GM12878 (cell line): Measurements from ENCODE around the gene GLB1L3. TPM values are rescaled to one million over a fixed set of nuclear protein-coding genes. Genes with fewer than 3 reads are reported as not detected.

Experiments used
- ATAC-seq: fragments of 200-7000 bp; cut with Tn5 transposase; 3 replicates; pipeline ENCODE4 v1.9.1; 2020; ENCODE audit warnings: mild to moderate bottlenecking, moderate library complexity
- BruUV-seq: library from RNA; stranded (reverse); fragments of 400-500 nt; replicated peaks from 2 replicates; lab custom pipeline; 2021; lab: Mats Ljungman, UMichigan
- CTCF ChIA-PET: fragments of 300-600 bp; sonication (Branson Sonifier 250); formaldehyde crosslinking; extraction: SDS; loops from one replicate; lab custom pipeline; 2021; ENCODE audit warnings: inconsistent platforms; lab: Yijun Ruan, JAX
- POLR2A ChIA-PET: fragments of 350-600 bp; formaldehyde crosslinking; extraction: SDS; loops from one replicate; lab custom pipeline; 2021; ENCODE audit warnings: inconsistent platforms; lab: Charles Lee
- RAD21 ChIA-PET: fragments of 300-600 bp; sonication (Branson Sonifier 250); formaldehyde crosslinking; loops from one replicate; lab custom pipeline; 2023; ENCODE audit warnings: antibody characterized with exemption; ENCODE audit not compliant: unreplicated experiment; lab: Charles Lee
- SMC1A ChIA-PET: fragments of 300-600 bp; sonication (Branson Sonifier 250); formaldehyde crosslinking; loops from one replicate; lab custom pipeline; 2023; ENCODE audit not compliant: unreplicated experiment, uncharacterized antibody; lab: Charles Lee
- DNase-seq: peaks from one replicate; pipeline ENCODE4 v3.0.0-alpha.2; 2011; ENCODE audit warnings: low read depth, low spot score
- FAIRE-seq: peaks from 3 replicates; lab custom pipeline; 2011; peaks lifted over from hg19 to GRCh38; lab: Jason Lieb, UNC
- H2AFZ ChIP-seq: 2 replicates; pipeline ENCODE4 v1.6.0; 2011; ENCODE audit warnings: low read depth, low read length, control low read depth; ENCODE audit not compliant: control insufficient read depth
- H3K27ac ChIP-seq: 2 replicates; pipeline ENCODE4 v1.5.1; 2011; ENCODE audit warnings: control low read depth; ENCODE audit not compliant: control insufficient read depth, insufficient read depth
- H3K27me3 ChIP-seq, 2 experiments: replicated peaks in 1 of 2; 2 replicates each; pipeline versions ENCODE4 v1.6.0 to v1.6.1; 2011; ENCODE audit warnings: low read length in 1 of 2; ENCODE audit not compliant: control insufficient read depth in 2 of 2, insufficient read depth in 2 of 2
- H3K36me3 ChIP-seq, 2 experiments: 2 replicates each; pipeline ENCODE4 v1.5.1; 2011; ENCODE audit warnings: low read length in 1 of 2; ENCODE audit not compliant: control insufficient read depth in 2 of 2, insufficient read depth in 2 of 2
- H3K4me1 ChIP-seq: 2 replicates; pipeline ENCODE4 v1.6.1; 2011; ENCODE audit warnings: mild to moderate bottlenecking, low read length, moderate library complexity, mixed read lengths; ENCODE audit not compliant: control insufficient read depth, insufficient read depth
- H3K4me2 ChIP-seq: 2 replicates; pipeline ENCODE4 v1.6.0; 2011; ENCODE audit warnings: control low read depth; ENCODE audit not compliant: control insufficient read depth, insufficient read depth
- H3K4me3 ChIP-seq: fragments of 200-600 bp; sonication (generic); 2 replicates; pipeline ENCODE4 v1.5.1; 2016
- H3K79me2 ChIP-seq: 2 replicates; pipeline ENCODE4 v1.6.0; 2011; ENCODE audit warnings: low read length; ENCODE audit not compliant: control insufficient read depth, insufficient read depth
- H3K9ac ChIP-seq: 2 replicates; pipeline ENCODE4 v1.8.0; 2011; ENCODE audit warnings: low read length, control low read depth, mixed read lengths; ENCODE audit not compliant: control insufficient read depth, insufficient read depth
- H3K9me3 ChIP-seq: replicated peaks from 3 replicates; pipeline ENCODE4 v1.5.1; 2011; ENCODE audit warnings: mild to moderate bottlenecking, low read length; ENCODE audit not compliant: control insufficient read depth, insufficient read depth
- H4K20me1 ChIP-seq: 2 replicates; pipeline ENCODE4 v1.6.0; 2011; ENCODE audit not compliant: control insufficient read depth, insufficient read depth
- FOXM1 ChIP-seq: IDR thresholded peaks from 2 replicates; pipeline ENCODE4 v1.6.1; 2012; ENCODE audit warnings: low read depth, mild to moderate bottlenecking, inconsistent platforms, low read length, moderate library complexity
- KLF5 ChIP-seq: fragments of 450-650 bp; IDR thresholded peaks from 2 replicates; pipeline ENCODE4 v1.6.1; 2014; ENCODE audit warnings: mild to moderate bottlenecking; ENCODE audit not compliant: partially characterized antibody
- RBBP5 ChIP-seq: fragments of 200-600 bp; sonication (generic); conservative IDR thresholded peaks from 2 replicates; pipeline ENCODE4 v1.6.1; 2016
- ZBTB40 ChIP-seq: fragments of 450-650 bp; IDR thresholded peaks from 2 replicates; pipeline ENCODE4 v1.6.1; 2016; ENCODE audit warnings: mild to moderate bottlenecking, moderate library complexity, borderline replicate concordance
- ZNF274 ChIP-seq: IDR thresholded peaks from one replicate; pipeline ENCODE4 v1.8.0; 2011; ENCODE audit not compliant: insufficient read length, insufficient read depth
- WGBS: methylation state at CpG from one replicate; pipeline ENCODE4 v1.1.6; 2016; ENCODE audit warnings: low lambda C conversion rate; ENCODE audit not compliant: insufficient replicate concordance, insufficient coverage; ENCODE audit errors: missing lambda C conversion rate; 5-methylcytosine and 5-hydroxymethylcytosine counted together
- in situ Hi-C: fragments of 300-500 bp; cut with MboI; formaldehyde crosslinking; loops from 9 replicates; pipeline ENCODE4 v1.14.3; 2018; ENCODE audit warnings: mixed read lengths
- intact Hi-C: fragments of 100-400 bp; cut with micrococcal nuclease; formaldehyde crosslinking; loops from one replicate; pipeline ENCODE4 v1.14.2; 2022; ENCODE audit not compliant: unreplicated experiment
- polyA plus RNA-seq, 11 experiments: library from polyadenylated mRNA; depleted of rRNA in 4 of 11; unstranded in 6 of 11; stranded (reverse) in 5 of 11; fragments of >200 nt; fragmentation: Nextera tagmentation in 4 of 11; fragmentation: Illumina TruSeq in 1 of 11; extraction: Ambion mirVana in 4 of 11; extraction: Trizol in 1 of 11; gene quantifications; 1 replicate in 1 of 11; 2 replicates in 10 of 11; pipeline versions ENCODE4 v1.2.1 to v1.2.3, GENCODE V29; 2011 to 2016; ENCODE audit warnings: inconsistent platforms in 2 of 11, missing spikeins in 2 of 11, low read depth in 1 of 11
- total RNA-seq, 4 experiments: library from RNA; depleted of rRNA in 3 of 4; stranded (reverse); fragments of >200 nt in 3 of 4; fragmentation: Illumina TruSeq in 1 of 4; extraction: Trizol in 1 of 4; gene quantifications; 2 replicates each; pipeline versions ENCODE4 v1.2.1 to v1.2.3, GENCODE V29; 2013 to 2021
- TF ChIP-seq, protein P1 (sequence below): fragments of 150-350 bp; IDR thresholded peaks from 2 replicates; pipeline ENCODE4 v1.6.1; 2016; ENCODE audit warnings: low read depth, low read length
- TF ChIP-seq, protein P2 (sequence below): fragments of 450-650 bp; formaldehyde crosslinking; IDR thresholded peaks from 2 replicates; pipeline ENCODE4 v1.4.0; 2020; ENCODE audit warnings: mild to moderate bottlenecking, moderate library complexity

GLB1L3 gene
- total and polyA plus RNA-seq, 10 of the 15 experiments (the other 5 are each of a cell fraction or from before 2014, with no cell fraction given), result 0.53 to 2.9 (median 1.9) TPM; not detected in 1

- TF ChIP-seq ZBTB40 (no peak), RBBP5 (no peak)
- TF ChIP-seq, all 136 proteins: peak for 0
Measured at GRCh38 chr11:134338654-134339053, 62.5 kb downstream of the GLB1L3 start (continued).

- WGBS, result 44% methylated on average over 4 of the region's 4 CpGs
- ChIA-PET POLR2A (no interaction called here), RAD21 (no interaction called here), CTCF (no interaction called here), SMC1A (no interaction called here)
- in situ Hi-C loops, result no loop called here
- intact Hi-C loops, result no loop called here
- H3K27ac ChIP-seq, result no peak overlapping the region
- H3K9ac ChIP-seq, result no peak overlapping the region
- no peaks in the 10 kb centered on the region; a peak in 2 of 4 replicates for H3K27me3 ChIP-seq
- no peaks in the 10 kb centered on the region; the same call in 1 of the 2 replicates for H4K20me1 ChIP-seq
- no peak for FAIRE-seq
- H3K36me3 ChIP-seq, result no peaks in the 10 kb centered on the region
- no peaks in the 10 kb centered on the region for H3K79me2 ChIP-seq
- DNase-seq, result no peak
- no peak overlapping the region for H2AFZ ChIP-seq
- no TSS peak for BruUV-seq
- H3K4me2 ChIP-seq, result no peak overlapping the region
- no peaks in the 10 kb centered on the region for H3K4me1 ChIP-seq
- H3K9me3 ChIP-seq, result no peaks in the 10 kb centered on the region
- no peak for ATAC-seq
- no peak overlapping the region for H3K4me3 ChIP-seq
- TF ChIP-seq, protein P1, sequence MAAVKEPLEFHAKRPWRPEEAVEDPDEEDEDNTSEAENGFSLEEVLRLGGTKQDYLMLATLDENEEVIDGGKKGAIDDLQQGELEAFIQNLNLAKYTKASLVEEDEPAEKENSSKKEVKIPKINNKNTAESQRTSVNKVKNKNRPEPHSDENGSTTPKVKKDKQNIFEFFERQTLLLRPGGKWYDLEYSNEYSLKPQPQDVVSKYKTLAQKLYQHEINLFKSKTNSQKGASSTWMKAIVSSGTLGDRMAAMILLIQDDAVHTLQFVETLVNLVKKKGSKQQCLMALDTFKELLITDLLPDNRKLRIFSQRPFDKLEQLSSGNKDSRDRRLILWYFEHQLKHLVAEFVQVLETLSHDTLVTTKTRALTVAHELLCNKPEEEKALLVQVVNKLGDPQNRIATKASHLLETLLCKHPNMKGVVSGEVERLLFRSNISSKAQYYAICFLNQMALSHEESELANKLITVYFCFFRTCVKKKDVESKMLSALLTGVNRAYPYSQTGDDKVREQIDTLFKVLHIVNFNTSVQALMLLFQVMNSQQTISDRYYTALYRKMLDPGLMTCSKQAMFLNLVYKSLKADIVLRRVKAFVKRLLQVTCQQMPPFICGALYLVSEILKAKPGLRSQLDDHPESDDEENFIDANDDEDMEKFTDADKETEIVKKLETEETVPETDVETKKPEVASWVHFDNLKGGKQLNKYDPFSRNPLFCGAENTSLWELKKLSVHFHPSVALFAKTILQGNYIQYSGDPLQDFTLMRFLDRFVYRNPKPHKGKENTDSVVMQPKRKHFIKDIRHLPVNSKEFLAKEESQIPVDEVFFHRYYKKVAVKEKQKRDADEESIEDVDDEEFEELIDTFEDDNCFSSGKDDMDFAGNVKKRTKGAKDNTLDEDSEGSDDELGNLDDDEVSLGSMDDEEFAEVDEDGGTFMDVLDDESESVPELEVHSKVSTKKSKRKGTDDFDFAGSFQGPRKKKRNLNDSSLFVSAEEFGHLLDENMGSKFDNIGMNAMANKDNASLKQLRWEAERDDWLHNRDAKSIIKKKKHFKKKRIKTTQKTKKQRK, result no peak
- TF ChIP-seq FOXM1, result no peak
- TF ChIP-seq KLF5, result no peak
- TF ChIP-seq, protein P2, sequence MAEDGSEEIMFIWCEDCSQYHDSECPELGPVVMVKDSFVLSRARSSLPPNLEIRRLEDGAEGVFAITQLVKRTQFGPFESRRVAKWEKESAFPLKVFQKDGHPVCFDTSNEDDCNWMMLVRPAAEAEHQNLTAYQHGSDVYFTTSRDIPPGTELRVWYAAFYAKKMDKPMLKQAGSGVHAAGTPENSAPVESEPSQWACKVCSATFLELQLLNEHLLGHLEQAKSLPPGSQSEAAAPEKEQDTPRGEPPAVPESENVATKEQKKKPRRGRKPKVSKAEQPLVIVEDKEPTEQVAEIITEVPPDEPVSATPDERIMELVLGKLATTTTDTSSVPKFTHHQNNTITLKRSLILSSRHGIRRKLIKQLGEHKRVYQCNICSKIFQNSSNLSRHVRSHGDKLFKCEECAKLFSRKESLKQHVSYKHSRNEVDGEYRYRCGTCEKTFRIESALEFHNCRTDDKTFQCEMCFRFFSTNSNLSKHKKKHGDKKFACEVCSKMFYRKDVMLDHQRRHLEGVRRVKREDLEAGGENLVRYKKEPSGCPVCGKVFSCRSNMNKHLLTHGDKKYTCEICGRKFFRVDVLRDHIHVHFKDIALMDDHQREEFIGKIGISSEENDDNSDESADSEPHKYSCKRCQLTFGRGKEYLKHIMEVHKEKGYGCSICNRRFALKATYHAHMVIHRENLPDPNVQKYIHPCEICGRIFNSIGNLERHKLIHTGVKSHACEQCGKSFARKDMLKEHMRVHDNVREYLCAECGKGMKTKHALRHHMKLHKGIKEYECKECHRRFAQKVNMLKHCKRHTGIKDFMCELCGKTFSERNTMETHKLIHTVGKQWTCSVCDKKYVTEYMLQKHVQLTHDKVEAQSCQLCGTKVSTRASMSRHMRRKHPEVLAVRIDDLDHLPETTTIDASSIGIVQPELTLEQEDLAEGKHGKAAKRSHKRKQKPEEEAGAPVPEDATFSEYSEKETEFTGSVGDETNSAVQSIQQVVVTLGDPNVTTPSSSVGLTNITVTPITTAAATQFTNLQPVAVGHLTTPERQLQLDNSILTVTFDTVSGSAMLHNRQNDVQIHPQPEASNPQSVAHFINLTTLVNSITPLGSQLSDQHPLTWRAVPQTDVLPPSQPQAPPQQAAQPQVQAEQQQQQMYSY (CRISPR knock-in tag), result no peak
- no peak for TF ChIP-seq ZNF274
Measured at GRCh38 chr11:134339756-134340155, 63.6 kb downstream of the GLB1L3 start.
